Smooth muscle cell (in vitro differentiated cells): ENCODE results near the gene S100PBP. TPM values are rescaled to one million over a fixed set of nuclear protein-coding genes. Genes with fewer than 3 reads are reported as not detected.

Source experiments
- DNase-seq: peaks from one replicate; lab custom pipeline; 2025; ENCODE audit not compliant: unreplicated experiment; lab: John Stamatoyannopoulos, UW
- H2AFZ ChIP-seq: fragments of 200-600 bp; sonication (generic); 2 replicates; pipeline ENCODE4 v1.6.0; 2016; ENCODE audit warnings: antibody characterized with exemption, low read depth, mild to moderate bottlenecking
- H3F3A ChIP-seq: fragments of 200-600 bp; sonication (generic); 2 replicates; pipeline ENCODE4 v1.6.0; 2017; ENCODE audit warnings: antibody characterized with exemption, low read depth
- H3K27ac ChIP-seq: fragments of 200-600 bp; sonication (generic); 2 replicates; pipeline ENCODE4 v1.5.1; 2016; ENCODE audit warnings: low read depth, mild to moderate bottlenecking
- H3K27me3 ChIP-seq: fragments of 200-600 bp; sonication (generic); 2 replicates; pipeline ENCODE4 v1.6.1; 2016; ENCODE audit warnings: low read depth, mild to moderate bottlenecking
- H3K36me3 ChIP-seq: fragments of 200-600 bp; sonication (generic); 2 replicates; pipeline ENCODE4 v1.5.1; 2016; ENCODE audit warnings: low read depth
- H3K4me1 ChIP-seq: fragments of 200-600 bp; sonication (generic); 2 replicates; pipeline ENCODE4 v1.5.1; 2016; ENCODE audit warnings: low read depth
- H3K4me2 ChIP-seq: fragments of 200-600 bp; sonication (generic); 2 replicates; pipeline ENCODE4 v1.6.0; 2016; ENCODE audit warnings: mild to moderate bottlenecking
- H3K4me3 ChIP-seq: fragments of 200-600 bp; sonication (generic); 2 replicates; pipeline ENCODE4 v1.5.1; 2016; ENCODE audit warnings: mild to moderate bottlenecking
- H3K79me2 ChIP-seq: fragments of 200-600 bp; sonication (generic); 2 replicates; pipeline ENCODE4 v1.6.0; 2016; ENCODE audit warnings: low read depth, mild to moderate bottlenecking
- H3K9ac ChIP-seq: fragments of 200-600 bp; sonication (generic); 2 replicates; pipeline ENCODE4 v1.6.0; 2016; ENCODE audit warnings: low read depth
- H3K9me3 ChIP-seq: fragments of 200-600 bp; sonication (generic); replicated peaks from 2 replicates; pipeline ENCODE4 v1.5.1; 2016; ENCODE audit warnings: low read depth
- H4K20me1 ChIP-seq: fragments of 200-600 bp; sonication (generic); 2 replicates; pipeline ENCODE4 v1.6.0; 2016; ENCODE audit warnings: low read depth
- WGBS: methylation state at CpG from one replicate; pipeline ENCODE4 v1.1.7; 2016; ENCODE audit warnings: low lambda C conversion rate; 5-methylcytosine and 5-hydroxymethylcytosine counted together
- polyA plus RNA-seq: library from polyadenylated mRNA; unstranded; fragments of >200 nt; fragmentation: Nextera tagmentation; extraction: Ambion mirVana; gene quantifications from 2 replicates; pipeline ENCODE4 v1.2.1, GENCODE V29; 2016
- total RNA-seq: library from RNA; depleted of rRNA; stranded (reverse); fragments of >200 nt; gene quantifications from 2 replicates; pipeline ENCODE4 v1.2.3, GENCODE V29; 2014
- TF ChIP-seq, protein P1 (sequence below): fragments of 200-600 bp; sonication (generic); IDR thresholded peaks from 2 replicates; pipeline ENCODE4 v1.5.1; 2017; ENCODE audit warnings: borderline replicate concordance, mild to moderate bottlenecking, antibody characterized with exemption; ENCODE audit not compliant: insufficient read depth, poor library complexity, severe bottlenecking

Gene S100PBP
- total and polyA plus RNA-seq, 2 experiments from 2014 or later, result 22.1 to 39.1 TPM

DNA sequence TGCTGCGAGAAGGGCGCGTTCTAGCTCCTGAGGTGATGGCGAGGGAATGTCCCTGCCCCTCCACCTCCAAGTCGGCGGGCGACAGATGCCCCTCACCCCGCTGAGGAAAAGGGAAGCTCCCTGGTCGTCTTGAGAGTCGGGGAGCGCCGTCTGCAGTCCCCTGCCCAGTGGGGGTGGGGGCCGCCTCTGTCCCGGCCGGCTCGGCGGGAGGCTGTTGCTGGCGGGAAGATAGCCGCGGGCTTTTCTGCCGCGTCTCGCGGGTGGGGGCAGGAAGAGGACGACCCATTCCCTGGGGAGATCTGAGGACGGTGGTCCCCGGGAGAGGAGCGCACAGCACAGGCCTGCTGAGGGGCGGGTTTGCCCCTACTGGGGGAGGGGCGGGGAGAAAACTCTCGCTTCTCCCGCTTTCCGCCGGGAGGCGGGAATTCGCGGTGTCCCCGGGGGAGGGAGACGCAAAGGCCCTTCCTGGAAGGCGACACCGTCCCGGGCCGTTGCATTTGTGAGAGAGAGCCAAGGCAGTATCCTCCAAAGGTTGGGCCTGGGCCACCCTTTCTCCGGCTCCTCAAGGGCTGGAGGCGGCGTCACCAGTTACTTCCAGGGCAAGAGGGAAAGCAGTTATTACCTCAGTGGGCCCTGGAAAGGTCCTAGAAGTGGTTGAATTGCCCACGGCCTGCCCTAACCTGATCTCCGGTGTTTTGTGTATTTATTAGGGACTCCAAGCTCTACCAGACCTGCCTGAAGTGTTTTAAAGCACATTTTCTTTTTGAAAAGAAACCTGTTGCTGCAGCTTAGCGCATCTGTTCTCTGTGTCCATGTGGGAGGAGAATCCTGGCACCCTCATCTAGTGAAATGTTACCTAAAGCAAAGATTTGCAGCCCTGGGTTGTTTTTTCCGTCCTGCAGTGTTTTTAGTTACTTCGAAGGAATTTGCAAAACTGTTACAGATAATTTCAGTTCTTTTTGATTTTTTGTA is 648 bp downstream of the S100PBP start:
- H3K9ac ChIP-seq, result peak overlapping the region; percentile 71
- no peaks in the 10 kb centered on the region for H3K36me3 ChIP-seq
- peak overlapping the region; percentile 85 for H3K4me2 ChIP-seq
- H3K9me3 ChIP-seq, result no peaks in the 10 kb centered on the region
- TF ChIP-seq, protein P1, sequence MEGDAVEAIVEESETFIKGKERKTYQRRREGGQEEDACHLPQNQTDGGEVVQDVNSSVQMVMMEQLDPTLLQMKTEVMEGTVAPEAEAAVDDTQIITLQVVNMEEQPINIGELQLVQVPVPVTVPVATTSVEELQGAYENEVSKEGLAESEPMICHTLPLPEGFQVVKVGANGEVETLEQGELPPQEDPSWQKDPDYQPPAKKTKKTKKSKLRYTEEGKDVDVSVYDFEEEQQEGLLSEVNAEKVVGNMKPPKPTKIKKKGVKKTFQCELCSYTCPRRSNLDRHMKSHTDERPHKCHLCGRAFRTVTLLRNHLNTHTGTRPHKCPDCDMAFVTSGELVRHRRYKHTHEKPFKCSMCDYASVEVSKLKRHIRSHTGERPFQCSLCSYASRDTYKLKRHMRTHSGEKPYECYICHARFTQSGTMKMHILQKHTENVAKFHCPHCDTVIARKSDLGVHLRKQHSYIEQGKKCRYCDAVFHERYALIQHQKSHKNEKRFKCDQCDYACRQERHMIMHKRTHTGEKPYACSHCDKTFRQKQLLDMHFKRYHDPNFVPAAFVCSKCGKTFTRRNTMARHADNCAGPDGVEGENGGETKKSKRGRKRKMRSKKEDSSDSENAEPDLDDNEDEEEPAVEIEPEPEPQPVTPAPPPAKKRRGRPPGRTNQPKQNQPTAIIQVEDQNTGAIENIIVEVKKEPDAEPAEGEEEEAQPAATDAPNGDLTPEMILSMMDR, result no peak
- peak overlapping the region; percentile 77 for H3K4me3 ChIP-seq
- no peaks in the 10 kb centered on the region for H3K27me3 ChIP-seq
- peak overlapping the region; percentile 74 for H3K27ac ChIP-seq
- 1% methylated on average over 40 of the region's 51 CpGs for WGBS
- peak; percentile 63 for DNase-seq
- H3K79me2 ChIP-seq, result peaks cover 80% of the 10 kb centered on the region
- H3F3A ChIP-seq, result peaks cover 6% of the 10 kb centered on the region
- H2AFZ ChIP-seq, result peak overlapping the region; percentile 92
- peaks cover 38% of the 10 kb centered on the region for H4K20me1 ChIP-seq
- peaks cover 18% of the 10 kb centered on the region for H3K4me1 ChIP-seq

DNA sequence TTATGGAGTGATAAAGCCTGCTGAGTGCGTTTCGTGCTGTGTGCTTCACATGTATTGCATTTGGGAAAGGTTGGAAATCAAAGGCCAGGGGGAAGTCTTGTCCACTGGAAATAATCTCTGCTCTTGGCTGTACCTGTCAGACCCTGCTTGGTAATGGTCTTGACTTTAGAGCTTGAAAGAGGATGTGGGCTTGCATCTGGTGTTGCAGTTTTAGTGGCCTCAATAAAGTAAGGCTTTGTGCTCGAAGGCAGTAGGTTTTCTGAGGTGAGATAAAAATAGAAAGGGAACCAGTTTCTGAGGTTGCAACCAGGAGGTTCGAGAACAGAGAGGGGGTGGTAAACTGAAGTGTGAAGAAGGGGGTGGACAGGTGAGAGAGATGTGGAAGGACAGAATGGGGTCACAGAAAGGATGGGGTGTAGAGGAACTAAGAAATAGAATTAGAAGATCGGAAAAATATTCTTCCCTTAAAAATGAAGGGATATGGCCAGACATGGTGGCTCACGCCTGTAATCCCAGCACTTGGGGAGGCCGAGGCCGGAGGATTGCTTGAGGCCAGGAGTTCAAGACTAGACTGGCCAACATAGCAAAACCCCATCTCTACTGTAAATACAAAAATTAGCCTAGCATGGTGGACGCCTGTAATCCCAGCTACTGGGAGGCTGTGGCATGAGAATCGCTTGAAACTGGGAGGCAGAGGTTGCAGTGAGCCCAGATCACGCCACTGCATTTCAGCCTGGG is 1.5 kb downstream of the S100PBP start:
- 82% methylated on average over 11 of the region's 11 CpGs for WGBS
- H3K27ac ChIP-seq, result peak overlapping the region; percentile 74
- peaks cover 18% of the 10 kb centered on the region for H3K4me1 ChIP-seq
- H3K36me3 ChIP-seq, result no peaks in the 10 kb centered on the region
- H2AFZ ChIP-seq, result no peak overlapping the region
- peak overlapping the region; percentile 77 for H3K4me3 ChIP-seq
- peaks cover 74% of the 10 kb centered on the region for H3K79me2 ChIP-seq
- TF ChIP-seq, protein P1, result no peak
- H3K27me3 ChIP-seq, result no peaks in the 10 kb centered on the region
- no peak for DNase-seq
- peak overlapping the region; percentile 71 for H3K9ac ChIP-seq
- no peaks in the 10 kb centered on the region for H3K9me3 ChIP-seq
- H3K4me2 ChIP-seq, result peak overlapping the region; percentile 85
- peaks cover 6% of the 10 kb centered on the region for H3F3A ChIP-seq
- H4K20me1 ChIP-seq, result peaks cover 29% of the 10 kb centered on the region

DNA sequence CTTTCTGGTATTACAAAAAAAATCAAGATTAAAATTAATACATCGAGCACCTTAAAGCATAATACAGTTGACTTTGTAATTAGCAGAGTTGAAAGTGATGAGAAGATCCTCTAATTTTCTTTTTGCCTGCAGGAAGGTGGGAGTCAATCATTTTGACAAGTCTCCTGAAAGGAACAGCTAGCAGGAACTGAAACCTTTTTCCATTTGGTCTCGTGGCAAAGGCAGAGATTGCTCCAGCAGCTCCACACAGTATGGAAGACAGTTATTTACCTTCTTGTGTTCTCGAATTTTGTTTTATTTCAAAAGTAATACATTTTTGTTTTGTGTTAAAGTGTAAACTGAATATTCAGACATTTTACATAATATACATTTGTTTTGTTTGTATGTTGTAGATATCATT is 7.7 kb downstream of the S100PBP start:
- Histone ChIP-seq H3K27me3 (no peaks in the 10 kb centered on the region), H3F3A (no peaks in the 10 kb centered on the region), H3K9ac (no peak overlapping the region), H4K20me1 (peaks cover 6% of the 10 kb centered on the region), H3K27ac (no peak overlapping the region), H3K4me3 (no peak overlapping the region), H3K4me2 (no peak overlapping the region), H2AFZ (no peak overlapping the region), H3K4me1 (no peaks in the 10 kb centered on the region), H3K79me2 (peaks cover 26% of the 10 kb centered on the region), H3K36me3 (peaks cover 8% of the 10 kb centered on the region), H3K9me3 (no peaks in the 10 kb centered on the region)
- DNase-seq, result no peak
- 95% methylated on average over 3 of the region's 3 CpGs for WGBS
- TF ChIP-seq, protein P1, result no peak
